NCI-H748 (cell line): Measurements from ENCODE around the gene SLC25A25.
"Not testable (repeated sequence)": the region's sequence is repeated elsewhere in the genome, so short reads cannot be mapped to it uniquely, and the experiment has no call there.

Experiments
- DNase-seq: peaks from one replicate; lab custom pipeline; 2025; ENCODE audit not compliant: unreplicated experiment; lab: John Stamatoyannopoulos, UW

The SLC25A25 gene

DNA sequence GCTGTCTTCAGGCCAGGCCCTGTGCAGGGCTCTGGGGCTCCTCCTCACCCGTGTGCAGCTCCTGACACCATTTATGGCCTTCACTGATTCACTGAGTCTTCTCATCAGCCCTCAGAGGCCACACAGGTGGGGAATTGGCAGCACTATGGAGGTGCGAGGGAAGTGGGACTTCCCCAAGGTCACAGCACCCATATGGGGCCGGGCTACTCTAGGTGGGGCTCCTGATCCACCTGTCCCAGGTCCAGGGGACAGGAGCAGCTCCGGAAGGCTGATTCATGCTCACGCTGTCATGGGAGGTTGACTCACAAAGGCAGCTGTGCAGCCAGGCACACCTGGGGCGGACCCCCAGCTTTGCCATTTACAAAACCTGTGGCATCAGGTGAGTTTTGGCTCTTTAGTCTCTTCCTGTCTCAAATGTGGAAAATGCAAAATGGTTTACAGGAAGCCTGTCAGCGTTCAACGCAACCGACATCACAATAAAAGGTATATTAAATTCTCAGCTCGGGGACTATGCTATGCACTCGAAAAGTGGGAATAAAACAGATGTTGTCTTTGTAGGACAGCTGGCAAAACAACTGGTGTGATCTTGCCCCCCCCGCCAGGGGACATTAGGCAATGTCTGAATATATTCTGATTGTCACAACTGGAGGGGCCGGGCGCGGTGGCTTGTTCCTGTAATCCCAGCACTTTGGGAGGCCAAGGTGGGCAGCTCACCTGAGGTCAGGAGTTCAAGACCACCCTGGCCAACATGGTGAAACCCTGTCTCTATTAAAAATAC, 15.9 kb upstream of the SLC25A25 start:
- DNase-seq: no peak

DNA sequence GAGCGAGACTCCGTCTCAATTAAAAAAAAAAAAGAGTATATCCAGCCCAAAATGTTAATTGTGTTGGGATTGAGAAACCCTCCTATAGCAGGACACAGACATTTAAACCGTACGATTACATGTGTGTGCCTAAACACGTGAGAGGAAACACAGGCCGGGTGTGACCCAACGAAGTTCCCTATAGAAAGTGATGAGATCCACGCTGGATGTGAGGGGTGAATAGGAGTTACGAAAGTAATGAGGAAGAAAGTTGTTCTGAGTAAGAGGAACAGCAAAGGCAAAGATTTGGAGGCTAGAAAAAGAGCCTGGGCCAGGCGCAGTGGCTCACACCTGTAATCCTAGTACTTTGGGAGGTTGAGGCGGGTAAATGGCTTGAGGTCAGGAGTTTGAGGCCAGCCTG, 14.5 kb upstream of the SLC25A25 start:
- no peak for DNase-seq

DNA sequence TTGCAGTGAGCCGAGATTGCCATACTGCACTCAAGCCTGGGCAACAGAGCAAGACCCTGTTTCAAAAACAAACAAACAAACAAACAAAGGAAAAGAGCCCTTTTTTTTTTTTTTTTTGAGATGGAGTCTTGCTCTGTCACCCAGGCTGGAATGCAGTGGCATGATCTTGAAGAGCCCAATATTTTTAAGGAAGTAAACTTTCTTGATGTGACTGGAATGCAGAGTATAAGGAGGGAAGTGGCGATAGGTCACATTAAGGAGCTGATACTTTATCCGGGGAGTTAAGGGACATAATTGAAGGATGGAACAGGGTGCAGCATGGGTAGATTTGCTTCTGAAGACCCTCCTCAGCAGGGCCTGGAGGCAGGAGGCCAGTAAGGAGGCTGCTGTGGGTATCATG, 13.9 kb upstream of the SLC25A25 start:
- DNase-seq: no peak

DNA sequence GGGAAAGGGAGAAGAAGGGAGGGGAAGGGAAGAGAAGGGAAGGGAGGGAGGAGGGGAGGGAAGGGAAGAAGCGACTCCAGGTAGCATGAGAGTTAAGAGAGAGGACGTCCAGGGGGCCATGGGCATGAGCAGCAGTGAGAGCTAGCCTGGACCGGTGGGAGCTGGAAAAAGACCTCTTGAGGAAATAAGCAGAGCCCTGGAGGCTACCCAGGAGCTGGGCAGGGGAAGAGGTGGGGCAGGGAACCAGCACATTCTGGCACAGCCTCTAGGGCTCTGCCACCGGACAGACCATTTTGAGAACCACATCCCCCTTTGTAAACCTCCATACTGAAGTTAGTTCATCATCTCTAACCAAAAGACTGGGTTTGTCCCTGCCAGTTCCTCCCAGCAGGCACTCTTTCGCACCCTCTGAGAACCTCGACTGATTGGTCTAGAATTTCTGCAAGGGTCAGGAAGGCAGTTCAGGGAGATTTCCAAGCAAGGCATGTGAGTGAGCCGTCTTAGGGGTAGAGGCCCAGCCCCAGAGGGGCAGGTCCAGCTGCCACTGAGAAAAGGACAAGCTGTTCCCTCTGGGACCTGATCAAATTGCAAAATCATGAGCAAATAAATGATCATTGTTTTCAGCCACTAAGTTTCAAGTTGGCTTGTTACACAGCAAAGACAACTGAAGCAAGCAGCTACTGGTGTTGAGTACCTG, 12.5 kb upstream of the SLC25A25 start:
- no peak for DNase-seq

DNA sequence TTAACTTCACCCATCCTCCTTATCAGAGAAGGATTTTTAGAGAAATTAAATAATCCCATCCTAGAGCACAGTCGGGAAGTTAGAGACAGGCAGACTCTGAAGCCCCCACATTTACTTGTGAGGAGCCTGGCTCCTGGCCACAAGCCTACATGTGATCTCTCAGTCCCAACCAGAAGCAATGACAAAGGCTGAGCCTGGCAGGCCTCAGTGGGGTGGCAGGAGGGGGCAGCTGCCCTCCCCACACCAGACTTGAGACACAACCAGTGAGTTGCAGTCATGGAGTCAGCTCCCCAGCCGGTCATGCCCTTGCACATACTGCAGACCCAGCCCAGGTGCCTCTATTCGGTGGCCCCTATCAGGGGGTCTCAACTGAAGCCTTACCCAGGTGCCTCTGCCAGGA, 11.9 kb upstream of the SLC25A25 start:
- DNase-seq: no peak

- no peak for DNase-seq
Observed at GRCh38 chr9:128056887-128057723, 10.9 kb upstream of the SLC25A25 start.

- no peak for DNase-seq
Observed at GRCh38 chr9:128057724-128058409, 10.2 kb upstream of the SLC25A25 start.

GRCh38 chr9:128059365-128059983, 8.6 kb upstream of the SLC25A25 start:
- DNase-seq: no peak

DNA sequence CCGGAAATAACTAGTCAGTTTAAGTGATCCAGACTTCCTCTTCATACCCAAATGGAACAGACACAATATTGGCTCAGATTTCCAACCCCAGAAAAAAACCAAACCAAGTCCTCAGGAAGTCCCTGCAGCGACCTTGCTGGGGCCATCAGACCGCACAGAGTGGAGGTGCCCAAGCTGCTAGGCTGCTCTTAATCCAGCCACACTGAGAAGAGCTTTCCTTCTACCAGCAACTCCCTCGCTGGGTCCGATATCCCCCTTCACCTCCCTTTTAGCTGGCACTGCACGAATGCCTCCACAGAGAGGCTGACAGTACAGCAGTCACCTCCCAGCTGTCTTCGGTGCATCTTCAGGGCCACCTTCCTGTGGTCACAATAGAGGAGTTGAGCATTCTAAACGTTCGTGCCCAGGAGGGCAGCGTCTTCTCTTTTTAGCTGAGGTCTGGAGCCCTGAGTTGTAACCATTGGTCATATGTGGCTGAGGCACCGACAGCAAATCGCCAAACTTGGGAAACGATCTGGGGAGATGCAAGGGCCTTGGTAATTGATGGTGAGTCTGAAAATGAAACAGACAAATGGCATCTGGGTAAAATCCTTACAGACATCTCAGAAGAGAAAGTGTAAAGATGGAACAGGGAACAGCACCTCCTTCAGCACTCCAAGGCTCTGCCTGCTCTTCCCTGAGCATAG, 6.6 kb upstream of the SLC25A25 start:
- DNase-seq: no peak

GRCh38 chr9:128062279-128062678, 5.8 kb upstream of the SLC25A25 start:
- DNase-seq: no peak

GRCh38 chr9:128062846-128063831, 4.9 kb upstream of the SLC25A25 start:
- no peak for DNase-seq

GRCh38 chr9:128065907-128066712, 1.9 kb upstream of the SLC25A25 start:
- DNase-seq: no peak

GRCh38 chr9:128066713-128067644, 1.1 kb upstream of the SLC25A25 start, which contains the start of gene NAIF1:
Gene NAIF1, minus strand, starts transcription at chr9:128067320. Its CDS starts 219 bp downstream, at chr9:128067101.
- DNase-seq: peak; percentile 99

DNA sequence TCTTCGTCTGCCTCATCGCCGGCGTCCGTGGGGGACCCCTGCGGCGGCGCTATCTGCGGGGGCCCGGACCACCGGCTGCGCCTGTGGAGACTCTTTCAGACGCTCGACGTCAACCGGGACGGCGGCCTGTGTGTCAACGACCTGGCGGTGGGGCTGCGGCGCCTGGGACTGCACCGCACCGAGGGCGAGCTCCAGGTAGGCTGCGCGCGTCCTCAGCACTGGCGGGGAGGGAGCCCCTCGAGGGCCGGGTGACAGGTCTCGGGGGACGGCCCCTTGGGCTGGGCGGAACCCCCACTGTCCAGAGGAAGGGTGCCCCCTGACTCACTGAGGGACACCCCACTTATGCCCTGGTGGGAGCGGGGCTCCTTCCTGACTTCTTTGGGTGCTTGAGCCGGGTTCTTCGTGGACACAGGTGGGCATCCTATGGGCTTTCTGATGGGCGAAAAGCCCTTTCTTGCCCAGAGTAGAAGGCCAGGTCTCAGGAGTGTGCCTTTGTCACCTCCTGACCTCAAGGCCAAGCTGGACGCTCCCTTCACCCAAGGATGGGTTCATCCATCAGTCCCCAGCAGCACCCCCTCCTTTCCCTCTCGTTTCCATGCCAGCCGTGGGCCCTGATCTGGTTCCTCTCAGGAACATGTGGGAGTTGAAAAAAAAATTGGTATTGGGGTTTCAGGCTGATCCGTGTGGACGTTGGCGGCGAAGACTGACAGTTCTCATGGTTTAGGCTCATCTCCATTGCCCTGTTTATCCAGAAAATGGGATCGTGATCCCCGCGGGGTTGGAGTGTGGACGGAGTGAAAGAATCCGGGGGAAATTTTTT, 564 bp downstream of the SLC25A25 start:
- peak; percentile 60 for DNase-seq

DNA sequence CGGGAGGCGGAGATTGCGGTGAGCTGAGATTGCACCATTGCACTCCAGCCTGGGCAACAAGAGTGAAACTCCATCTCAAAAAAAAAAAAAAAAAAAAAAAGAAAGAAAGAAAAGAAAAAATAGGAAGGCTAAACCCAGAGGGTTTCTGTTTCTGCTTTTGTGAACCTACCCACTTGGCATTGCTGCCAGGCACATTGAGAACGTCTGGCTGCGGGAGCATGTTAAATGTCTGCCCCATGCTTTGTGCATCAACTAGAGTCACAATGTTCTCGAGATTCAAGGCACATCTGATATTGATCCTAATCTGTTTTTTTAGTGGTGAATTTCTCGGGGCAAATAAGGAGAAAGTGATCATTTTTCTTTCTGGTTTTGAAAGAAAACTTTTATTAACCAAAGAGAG, 2.8 kb downstream of the SLC25A25 start:
- DNase-seq: no peak

- not testable (repeated sequence) for DNase-seq
Observed at GRCh38 chr9:128071475-128071874, 3.4 kb downstream of the SLC25A25 start.
